ENCODE results near the gene MIPOL1.
"Not testable (repeated sequence)": the region's sequence is repeated elsewhere in the genome, so short reads cannot be mapped to it uniquely, and the experiment has no call there.

The MIPOL1 gene

DNA sequence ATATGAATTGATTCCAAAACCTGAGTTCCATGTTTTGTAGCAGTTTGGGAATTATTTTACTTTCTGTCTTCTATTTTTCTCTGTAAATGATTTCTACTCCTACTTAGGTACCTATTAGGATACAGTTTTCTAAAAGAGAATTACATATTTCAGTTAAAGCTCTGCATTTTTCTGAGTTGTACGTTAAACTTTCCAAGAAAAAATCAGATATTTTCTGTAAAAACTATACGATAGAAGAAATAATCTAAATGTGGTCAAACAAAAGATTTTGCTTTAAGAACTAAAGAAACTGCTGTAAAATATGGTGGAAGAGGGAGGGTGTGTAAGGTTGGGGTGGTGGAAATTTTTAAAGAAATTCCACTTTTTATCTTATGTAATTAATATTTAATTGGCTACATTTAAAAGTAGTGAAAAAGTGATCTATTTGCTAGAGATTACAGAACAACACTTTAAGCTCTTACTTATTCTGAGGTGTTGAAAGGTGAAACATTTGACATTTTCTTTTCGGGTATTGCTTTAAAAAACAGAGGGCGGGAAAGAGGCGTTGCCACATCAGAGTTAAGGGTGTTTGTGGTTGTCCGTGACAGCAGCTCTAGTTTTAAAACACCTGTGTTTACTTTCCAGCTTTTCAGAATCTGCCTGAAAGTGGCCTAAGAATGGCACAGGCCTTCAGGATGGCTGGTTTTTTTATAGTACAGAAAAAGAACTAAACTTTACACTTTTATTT lies 187.3 kb downstream of the MIPOL1 start:
- Histone ChIP-seq H4K20me1 (ENCODE audit: low read depth, low read length) (no peaks in the 10 kb centered on the region), H2AFZ (ENCODE audit: low read depth, low read length, severe bottlenecking) (no peak overlapping the region), H3K36me3 (ENCODE audit: low read length) (no peaks in the 10 kb centered on the region), H3F3A (ENCODE audit: insufficient read depth) (no peaks in the 10 kb centered on the region), H3K9me3 (ENCODE audit: insufficient read depth, low read length) (no peaks in the 10 kb centered on the region), H3K79me2 (ENCODE audit: insufficient read depth, low read length) (no peaks in the 10 kb centered on the region), H3K9ac (ENCODE audit: low read length) (no peak overlapping the region), H3K4me3 (ENCODE audit: insufficient read depth, low read length, poor library complexity, severe bottlenecking) (no peak overlapping the region), H3K4me2 (ENCODE audit: low read depth, low read length, poor library complexity, severe bottlenecking) (no peak overlapping the region), H3K27ac (ENCODE audit: low read depth, low read length) (no peak overlapping the region), H3K9me2 (replicated peaks; ENCODE audit: insufficient read depth, low read length) (no peaks in the 10 kb centered on the region), H3K27me3 (ENCODE audit: low read length) (no peaks in the 10 kb centered on the region)
- TF ChIP-seq EZH2phosphoT487 (conservative IDR thresholded peaks at IDR 0.05; ENCODE audit: low read length) (no peak), CTCF (IDR thresholded peaks at IDR 0.05; ENCODE audit: insufficient read depth, low read length, poor library complexity, severe bottlenecking) (no peak)

- not testable (repeated sequence) for H3K36me3 ChIP-seq (ENCODE audit: low read length); H3K9me3 ChIP-seq (ENCODE audit: insufficient read depth, low read length); H3K27me3 ChIP-seq (ENCODE audit: low read length); H4K20me1 ChIP-seq (ENCODE audit: low read depth, low read length); H3K4me3 ChIP-seq (ENCODE audit: insufficient read depth, low read length, poor library complexity, severe bottlenecking); H3K79me2 ChIP-seq (ENCODE audit: insufficient read depth, low read length); H3K4me2 ChIP-seq (ENCODE audit: low read depth, low read length, poor library complexity, severe bottlenecking); H3K9me2 ChIP-seq (replicated peaks; ENCODE audit: insufficient read depth, low read length); H3F3A ChIP-seq (ENCODE audit: insufficient read depth); H3K27ac ChIP-seq (ENCODE audit: low read depth, low read length); H3K9ac ChIP-seq (ENCODE audit: low read length); H2AFZ ChIP-seq (ENCODE audit: low read depth, low read length, severe bottlenecking)
Observed at GRCh38 chr14:37397157-37397940, 199.6 kb downstream of the MIPOL1 start.

DNA sequence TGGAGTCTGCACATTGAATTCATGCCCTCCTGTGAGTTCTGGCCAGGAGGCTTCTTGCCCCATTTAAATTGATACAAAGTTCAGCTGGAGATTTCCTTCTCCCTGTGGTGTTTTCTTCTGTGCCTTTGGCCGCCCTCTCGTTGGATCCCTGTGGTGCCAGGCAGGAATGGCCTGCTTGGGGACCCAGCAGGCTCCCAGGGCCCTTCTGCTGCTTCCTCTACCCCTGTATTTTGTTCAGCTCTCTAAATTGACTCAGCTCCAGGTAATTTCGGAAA lies 200.1 kb downstream of the MIPOL1 start:
- H3K27me3 ChIP-seq (ENCODE audit: low read length), result no peaks in the 10 kb centered on the region
- H3K27ac ChIP-seq (ENCODE audit: low read depth, low read length), result no peak overlapping the region
- H3K4me2 ChIP-seq (ENCODE audit: low read depth, low read length, poor library complexity, severe bottlenecking), result no peak overlapping the region
- H3K79me2 ChIP-seq (ENCODE audit: insufficient read depth, low read length), result no peaks in the 10 kb centered on the region
- H3K9me2 ChIP-seq (replicated peaks; ENCODE audit: insufficient read depth, low read length), result no peaks in the 10 kb centered on the region
- no peak overlapping the region for H3K4me3 ChIP-seq (ENCODE audit: insufficient read depth, low read length, poor library complexity, severe bottlenecking)
- H4K20me1 ChIP-seq (ENCODE audit: low read depth, low read length), result no peaks in the 10 kb centered on the region
- no peak overlapping the region for H2AFZ ChIP-seq (ENCODE audit: low read depth, low read length, severe bottlenecking)
- TF ChIP-seq EZH2phosphoT487 (conservative IDR thresholded peaks at IDR 0.05; ENCODE audit: low read length) (no peak), CTCF (IDR thresholded peaks at IDR 0.05; ENCODE audit: insufficient read depth, low read length, poor library complexity, severe bottlenecking) (no peak)
- no peaks in the 10 kb centered on the region for H3F3A ChIP-seq (ENCODE audit: insufficient read depth)
- H3K9me3 ChIP-seq (ENCODE audit: insufficient read depth, low read length), result no peaks in the 10 kb centered on the region
- H3K36me3 ChIP-seq (ENCODE audit: low read length), result no peaks in the 10 kb centered on the region
- H3K9ac ChIP-seq (ENCODE audit: low read length), result no peak overlapping the region

- TF ChIP-seq EZH2phosphoT487 (conservative IDR thresholded peaks at IDR 0.05; ENCODE audit: low read length), result no peak
- TF ChIP-seq CTCF (IDR thresholded peaks at IDR 0.05; ENCODE audit: insufficient read depth, low read length, poor library complexity, severe bottlenecking), result no peak
Observed at GRCh38 chr14:37399517-37399916, 201.8 kb downstream of the MIPOL1 start.

More at GRCh38 chr14:37399517-37399916, 201.8 kb downstream of the MIPOL1 start:
- H3K4me3 ChIP-seq (ENCODE audit: insufficient read depth, low read length, poor library complexity, severe bottlenecking), result no peak overlapping the region
- no peaks in the 10 kb centered on the region for H3K9me2 ChIP-seq (replicated peaks; ENCODE audit: insufficient read depth, low read length)
- H3K9me3 ChIP-seq (ENCODE audit: insufficient read depth, low read length), result no peaks in the 10 kb centered on the region
- no peaks in the 10 kb centered on the region for H3F3A ChIP-seq (ENCODE audit: insufficient read depth)
- no peaks in the 10 kb centered on the region for H3K36me3 ChIP-seq (ENCODE audit: low read length)
- no peaks in the 10 kb centered on the region for H3K79me2 ChIP-seq (ENCODE audit: insufficient read depth, low read length)
- H3K4me2 ChIP-seq (ENCODE audit: low read depth, low read length, poor library complexity, severe bottlenecking), result no peak overlapping the region
- no peaks in the 10 kb centered on the region for H3K27me3 ChIP-seq (ENCODE audit: low read length)
- H3K9ac ChIP-seq (ENCODE audit: low read length), result no peak overlapping the region
- no peak overlapping the region for H3K27ac ChIP-seq (ENCODE audit: low read depth, low read length)
- no peaks in the 10 kb centered on the region for H4K20me1 ChIP-seq (ENCODE audit: low read depth, low read length)
- H2AFZ ChIP-seq (ENCODE audit: low read depth, low read length, severe bottlenecking), result no peak overlapping the region

All from SU-DHL-6 (cell line).